ENCODE results near the gene COX6A2. TPM values are rescaled to one million over a fixed set of nuclear protein-coding genes. Genes with fewer than 3 reads are reported as not detected.

Gene COX6A2
- total and polyA plus RNA-seq, 2 experiments from 2014 or later = 6.0 TPM; not detected in 1

DNA sequence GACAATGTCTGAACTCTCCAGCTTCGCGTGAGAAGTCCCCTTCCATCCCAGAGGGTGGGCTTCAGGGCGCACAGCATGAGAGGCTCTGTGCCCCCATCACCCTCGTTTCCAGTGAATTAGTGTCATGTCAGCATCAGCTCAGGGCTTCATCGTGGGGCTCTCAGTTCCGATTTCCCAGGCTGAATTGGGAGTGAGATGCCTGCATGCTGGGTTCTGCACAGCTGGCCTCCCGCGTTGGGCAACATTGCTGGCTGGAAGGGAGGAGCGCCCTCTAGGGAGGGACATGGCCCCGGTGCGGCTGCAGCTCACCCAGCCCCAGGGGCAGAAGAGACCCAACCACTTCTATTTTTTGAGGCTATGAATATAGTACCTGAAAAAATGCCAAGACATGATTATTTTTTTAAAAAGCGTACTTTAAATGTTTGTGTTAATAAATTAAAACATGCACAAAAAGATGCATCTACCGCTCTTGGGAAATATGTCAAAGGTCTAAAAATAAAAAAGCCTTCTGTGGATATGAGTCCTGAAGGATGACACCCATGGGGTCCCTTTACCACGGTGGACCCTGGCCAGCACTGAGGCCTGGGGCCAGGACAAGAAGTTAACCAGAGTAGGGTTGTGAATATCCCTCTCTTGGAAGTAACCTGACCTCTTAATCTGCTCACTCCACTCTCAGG lies 45.5 kb downstream of the COX6A2 start:
- peaks cover 8% of the 10 kb centered on the region for H3K27me3 Mint-ChIP-seq (ENCODE audit: insufficient read depth, low read depth, poor library complexity)
- peak overlapping the region; percentile 41; the same call in 1 of the 3 replicates for H3K4me3 Mint-ChIP-seq
- H3K4me3 ChIP-seq = no peak overlapping the region
- no peaks in the 10 kb centered on the region for H3F3A ChIP-seq (replicated peaks; ENCODE audit: low read depth)
- H3K4me1 Mint-ChIP-seq = peaks cover 8% of the 10 kb centered on the region
- no peaks in the 10 kb centered on the region for H3K4me1 ChIP-seq (ENCODE audit: insufficient read depth)
- H3K9me2 ChIP-seq (ENCODE audit: insufficient read depth) = no peaks in the 10 kb centered on the region
- peaks cover 2% of the 10 kb centered on the region; the same call in 2 of the 3 replicates for H3K9me3 Mint-ChIP-seq
- ATAC-seq = peak; percentile 95
- H3K27ac Mint-ChIP-seq = no peak overlapping the region
- no peaks in the 10 kb centered on the region for H3K79me2 ChIP-seq (replicated peaks; ENCODE audit: insufficient read depth)
- peak overlapping the region; percentile 91; the same call in 1 of the 2 replicates for H2AFZ ChIP-seq
- DNase-seq (ENCODE audit: low spot score) = peak; percentile 89
- no peak overlapping the region for H3K4me2 ChIP-seq
- no peak overlapping the region for H3K27ac ChIP-seq (ENCODE audit: low read depth)
- H3K36me3 Mint-ChIP-seq (ENCODE audit: low read depth) = no peaks in the 10 kb centered on the region
- no peaks in the 10 kb centered on the region for H3K36me3 ChIP-seq (ENCODE audit: insufficient read depth)
- TF ChIP-seq JUNB (IDR thresholded peaks at IDR 0.05; ENCODE audit: unreplicated experiment) = no peak
- TF ChIP-seq, protein P1, sequence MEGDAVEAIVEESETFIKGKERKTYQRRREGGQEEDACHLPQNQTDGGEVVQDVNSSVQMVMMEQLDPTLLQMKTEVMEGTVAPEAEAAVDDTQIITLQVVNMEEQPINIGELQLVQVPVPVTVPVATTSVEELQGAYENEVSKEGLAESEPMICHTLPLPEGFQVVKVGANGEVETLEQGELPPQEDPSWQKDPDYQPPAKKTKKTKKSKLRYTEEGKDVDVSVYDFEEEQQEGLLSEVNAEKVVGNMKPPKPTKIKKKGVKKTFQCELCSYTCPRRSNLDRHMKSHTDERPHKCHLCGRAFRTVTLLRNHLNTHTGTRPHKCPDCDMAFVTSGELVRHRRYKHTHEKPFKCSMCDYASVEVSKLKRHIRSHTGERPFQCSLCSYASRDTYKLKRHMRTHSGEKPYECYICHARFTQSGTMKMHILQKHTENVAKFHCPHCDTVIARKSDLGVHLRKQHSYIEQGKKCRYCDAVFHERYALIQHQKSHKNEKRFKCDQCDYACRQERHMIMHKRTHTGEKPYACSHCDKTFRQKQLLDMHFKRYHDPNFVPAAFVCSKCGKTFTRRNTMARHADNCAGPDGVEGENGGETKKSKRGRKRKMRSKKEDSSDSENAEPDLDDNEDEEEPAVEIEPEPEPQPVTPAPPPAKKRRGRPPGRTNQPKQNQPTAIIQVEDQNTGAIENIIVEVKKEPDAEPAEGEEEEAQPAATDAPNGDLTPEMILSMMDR (conservative IDR thresholded peaks at IDR 0.05; ENCODE audit: low read depth in 2 of 2) = peak; percentile 85 to 87
- TF ChIP-seq, protein P2, sequence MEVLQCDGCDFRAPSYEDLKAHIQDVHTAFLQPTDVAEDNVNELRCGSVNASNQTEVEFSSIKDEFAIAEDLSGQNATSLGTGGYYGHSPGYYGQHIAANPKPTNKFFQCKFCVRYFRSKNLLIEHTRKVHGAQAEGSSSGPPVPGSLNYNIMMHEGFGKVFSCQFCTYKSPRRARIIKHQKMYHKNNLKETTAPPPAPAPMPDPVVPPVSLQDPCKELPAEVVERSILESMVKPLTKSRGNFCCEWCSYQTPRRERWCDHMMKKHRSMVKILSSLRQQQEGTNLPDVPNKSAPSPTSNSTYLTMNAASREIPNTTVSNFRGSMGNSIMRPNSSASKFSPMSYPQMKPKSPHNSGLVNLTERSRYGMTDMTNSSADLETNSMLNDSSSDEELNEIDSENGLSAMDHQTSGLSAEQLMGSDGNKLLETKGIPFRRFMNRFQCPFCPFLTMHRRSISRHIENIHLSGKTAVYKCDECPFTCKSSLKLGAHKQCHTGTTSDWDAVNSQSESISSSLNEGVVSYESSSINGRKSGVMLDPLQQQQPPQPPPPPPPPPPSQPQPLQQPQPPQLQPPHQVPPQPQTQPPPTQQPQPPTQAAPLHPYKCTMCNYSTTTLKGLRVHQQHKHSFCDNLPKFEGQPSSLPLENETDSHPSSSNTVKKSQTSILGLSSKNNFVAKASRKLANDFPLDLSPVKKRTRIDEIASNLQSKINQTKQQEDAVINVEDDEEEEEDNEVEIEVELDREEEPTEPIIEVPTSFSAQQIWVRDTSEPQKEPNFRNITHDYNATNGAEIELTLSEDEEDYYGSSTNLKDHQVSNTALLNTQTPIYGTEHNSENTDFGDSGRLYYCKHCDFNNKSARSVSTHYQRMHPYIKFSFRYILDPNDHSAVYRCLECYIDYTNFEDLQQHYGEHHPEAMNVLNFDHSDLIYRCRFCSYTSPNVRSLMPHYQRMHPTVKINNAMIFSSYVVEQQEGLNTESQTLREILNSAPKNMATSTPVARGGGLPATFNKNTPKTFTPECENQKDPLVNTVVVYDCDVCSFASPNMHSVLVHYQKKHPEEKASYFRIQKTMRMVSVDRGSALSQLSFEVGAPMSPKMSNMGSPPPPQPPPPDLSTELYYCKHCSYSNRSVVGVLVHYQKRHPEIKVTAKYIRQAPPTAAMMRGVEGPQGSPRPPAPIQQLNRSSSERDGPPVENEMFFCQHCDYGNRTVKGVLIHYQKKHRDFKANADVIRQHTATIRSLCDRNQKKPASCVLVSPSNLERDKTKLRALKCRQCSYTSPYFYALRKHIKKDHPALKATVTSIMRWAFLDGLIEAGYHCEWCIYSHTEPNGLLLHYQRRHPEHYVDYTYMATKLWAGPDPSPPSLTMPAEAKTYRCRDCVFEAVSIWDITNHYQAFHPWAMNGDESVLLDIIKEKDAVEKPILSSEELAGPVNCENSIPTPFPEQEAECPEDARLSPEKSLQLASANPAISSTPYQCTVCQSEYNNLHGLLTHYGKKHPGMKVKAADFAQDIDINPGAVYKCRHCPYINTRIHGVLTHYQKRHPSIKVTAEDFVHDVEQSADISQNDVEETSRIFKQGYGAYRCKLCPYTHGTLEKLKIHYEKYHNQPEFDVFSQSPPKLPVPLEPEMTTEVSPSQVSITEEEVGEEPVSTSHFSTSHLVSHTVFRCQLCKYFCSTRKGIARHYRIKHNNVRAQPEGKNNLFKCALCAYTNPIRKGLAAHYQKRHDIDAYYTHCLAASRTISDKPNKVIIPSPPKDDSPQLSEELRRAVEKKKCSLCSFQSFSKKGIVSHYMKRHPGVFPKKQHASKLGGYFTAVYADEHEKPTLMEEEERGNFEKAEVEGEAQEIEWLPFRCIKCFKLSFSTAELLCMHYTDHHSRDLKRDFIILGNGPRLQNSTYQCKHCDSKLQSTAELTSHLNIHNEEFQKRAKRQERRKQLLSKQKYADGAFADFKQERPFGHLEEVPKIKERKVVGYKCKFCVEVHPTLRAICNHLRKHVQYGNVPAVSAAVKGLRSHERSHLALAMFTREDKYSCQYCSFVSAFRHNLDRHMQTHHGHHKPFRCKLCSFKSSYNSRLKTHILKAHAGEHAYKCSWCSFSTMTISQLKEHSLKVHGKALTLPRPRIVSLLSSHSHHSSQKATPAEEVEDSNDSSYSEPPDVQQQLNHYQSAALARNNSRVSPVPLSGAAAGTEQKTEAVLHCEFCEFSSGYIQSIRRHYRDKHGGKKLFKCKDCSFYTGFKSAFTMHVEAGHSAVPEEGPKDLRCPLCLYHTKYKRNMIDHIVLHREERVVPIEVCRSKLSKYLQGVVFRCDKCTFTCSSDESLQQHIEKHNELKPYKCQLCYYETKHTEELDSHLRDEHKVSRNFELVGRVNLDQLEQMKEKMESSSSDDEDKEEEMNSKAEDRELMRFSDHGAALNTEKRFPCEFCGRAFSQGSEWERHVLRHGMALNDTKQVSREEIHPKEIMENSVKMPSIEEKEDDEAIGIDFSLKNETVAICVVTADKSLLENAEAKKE (CRISPR knock-in tag; IDR thresholded peaks at IDR 0.05) = no peak
- no peaks in the 10 kb centered on the region for H4K20me1 ChIP-seq (replicated peaks; ENCODE audit: insufficient read depth)
- no peaks in the 10 kb centered on the region for H3K27me3 ChIP-seq (ENCODE audit: insufficient read depth)

All from GM23338 (cell line).